MCF 10A (cell line): ENCODE measurements around the gene MAP2K3. TPM values are rescaled to one million over a fixed set of nuclear protein-coding genes. Genes with fewer than 3 reads are reported as not detected.
A peak's percentile ranks its signal among the peaks of the same experiment; 100 is the strongest.

Experiments
- BruUV-seq: library from RNA; stranded (reverse); fragments of 400-500 nt; replicated peaks from 2 replicates; lab custom pipeline; 2021; lab: Mats Ljungman, UMichigan
- CTCF ChIA-PET: fragments of 300-600 bp; sonication (Branson Sonifier 250); formaldehyde crosslinking; extraction: SDS; loops from one replicate; lab custom pipeline; 2021; ENCODE audit warnings: antibody characterized with exemption, inconsistent platforms; lab: Yijun Ruan, JAX
- POLR2A ChIA-PET: fragments of 300-600, 350-650 bp; sonication (Branson Sonifier 250); formaldehyde crosslinking; extraction: SDS; loops from one replicate; lab custom pipeline; 2020; ENCODE audit warnings: antibody characterized with exemption, inconsistent platforms; lab: Yijun Ruan, JAX
- DNase-seq: peaks from one replicate; pipeline ENCODE4 v3.0.0-alpha.2; 2018; ENCODE audit not compliant: unreplicated experiment
- H3K27ac Mint-ChIP-seq: one replicate; pipeline ENCODE4 v1.8.0; 2022; ENCODE audit warnings: mild to moderate bottlenecking, low read depth, mixed read lengths; ENCODE audit not compliant: unreplicated experiment
- H3K27me3 Mint-ChIP-seq: one replicate; pipeline ENCODE4 v1.8.0; 2022; ENCODE audit warnings: mixed read lengths; ENCODE audit not compliant: insufficient read depth, unreplicated experiment
- H3K36me3 Mint-ChIP-seq: one replicate; pipeline ENCODE4 v1.8.0; 2022; ENCODE audit warnings: mild to moderate bottlenecking, moderate library complexity, mixed read lengths; ENCODE audit not compliant: insufficient read depth, unreplicated experiment
- H3K4me1 Mint-ChIP-seq: one replicate; pipeline ENCODE4 v1.8.0; 2022; ENCODE audit warnings: mixed read lengths; ENCODE audit not compliant: insufficient read depth, unreplicated experiment
- H3K4me3 Mint-ChIP-seq: one replicate; pipeline ENCODE4 v1.8.0; 2022; ENCODE audit warnings: mild to moderate bottlenecking, moderate library complexity, mixed read lengths; ENCODE audit not compliant: unreplicated experiment
- H3K9me3 Mint-ChIP-seq: one replicate; pipeline ENCODE4 v1.8.0; 2022; ENCODE audit warnings: mixed read lengths; ENCODE audit not compliant: unreplicated experiment
- CTCF ChIP-seq: fragments of 200-600 bp; IDR thresholded peaks from one replicate; pipeline ENCODE4 v1.8.0; 2022; ENCODE audit warnings: antibody characterized with exemption, mild to moderate bottlenecking; ENCODE audit not compliant: unreplicated experiment
- intact Hi-C: fragments of 100-400 bp; cut with micrococcal nuclease; formaldehyde crosslinking; loops from 2 replicates; pipeline ENCODE4 v1.14.1; 2022
- total RNA-seq: library from RNA; stranded (reverse); gene quantifications from 2 replicates; pipeline ENCODE4 v1.2.3, GENCODE V29; 2022

Gene MAP2K3
- total RNA-seq, 1 experiment from 2014 or later: 45.2 TPM

- intact Hi-C loops: no loop called here
- H3K9me3 Mint-ChIP-seq: no peaks in the 10 kb centered on the region
- no peak for TF ChIP-seq CTCF
- TSS peak; percentile 41 for BruUV-seq
- H3K27me3 Mint-ChIP-seq: no peaks in the 10 kb centered on the region
- H3K27ac Mint-ChIP-seq: no peak overlapping the region
- no peak overlapping the region for H3K4me3 Mint-ChIP-seq
- DNase-seq: no peak
- peaks cover 10% of the 10 kb centered on the region for H3K4me1 Mint-ChIP-seq
- H3K36me3 Mint-ChIP-seq: peaks cover 5% of the 10 kb centered on the region
- CTCF ChIA-PET: interaction anchor here (0.6 kb wide), 1 partner anchor 59 kb away, joined by 3 read pairs; no protein-coding TSS in a partner anchor
- POLR2A ChIA-PET: interaction anchor here (0.7 to 2.1 kb wide), 4 partner anchors 12 to 223 kb away, joined by 3 to 10 read pairs (median 4); partner anchors contain the start of gene TMEM11
These were observed 33.0 kb upstream of the MAP2K3 start for GRCh38 chr17:21251337-21252010.

GRCh38 chr17:21252289-21252795, 32.2 kb upstream of the MAP2K3 start:
- no peaks in the 10 kb centered on the region for H3K36me3 Mint-ChIP-seq
- no peak overlapping the region for H3K27ac Mint-ChIP-seq
- H3K9me3 Mint-ChIP-seq: peaks cover under 1% of the 10 kb centered on the region
- ChIA-PET CTCF (interaction anchor here (0.6 kb wide), 3 partner anchors 20 to 43 kb away, joined by 3 read pairs; no protein-coding TSS in a partner anchor), POLR2A (interaction anchor here (0.5 to 2.6 kb wide), 6 partner anchors 11 to 40 kb away, joined by 3 to 17 read pairs (median 7); partner anchors contain the start of gene TMEM11)
- intact Hi-C loops: no loop called here
- DNase-seq: no peak
- no peaks in the 10 kb centered on the region for H3K27me3 Mint-ChIP-seq
- peak overlapping the region; percentile 70 for H3K4me3 Mint-ChIP-seq
- no peak for TF ChIP-seq CTCF
- no TSS peak for BruUV-seq
- peaks cover 11% of the 10 kb centered on the region for H3K4me1 Mint-ChIP-seq

- BruUV-seq: no TSS peak
- no peak within 1 kb of the TSS for H3K27ac Mint-ChIP-seq
- peak; percentile 74 for DNase-seq
- peak within 1 kb of the TSS; percentile 70 for H3K4me3 Mint-ChIP-seq
- ChIA-PET POLR2A (interaction anchor here (0.5 to 2.6 kb wide), 6 partner anchors 11 to 40 kb away, joined by 3 to 17 read pairs (median 4); no protein-coding TSS in a partner anchor), CTCF (interaction anchor here (0.6 to 2.2 kb wide), 4 partner anchors 21 to 44 kb away, joined by 3 to 7 read pairs (median 3); no protein-coding TSS in a partner anchor)
- H3K4me1 Mint-ChIP-seq: peaks cover 17% of the 10 kb centered on the region
- H3K9me3 Mint-ChIP-seq: peaks cover 6% of the 10 kb centered on the region
- no peak for TF ChIP-seq CTCF
- intact Hi-C loops: no loop called here
- H3K36me3 Mint-ChIP-seq: no peaks in the 10 kb centered on the region
- H3K27me3 Mint-ChIP-seq: no peaks in the 10 kb centered on the region
These were observed 31.5 kb upstream of the MAP2K3 start, which contains the start of gene NATD1 for GRCh38 chr17:21252796-21253645. Gene NATD1, minus strand, starts transcription at chr17:21253410. Its CDS starts 146 bp downstream, at chr17:21253264.
